Subcutaneous adipose tissue (tissue), 4 donors: ENCODE data around the gene SNX30. TPM values are rescaled to one million over a fixed set of nuclear protein-coding genes. Genes with fewer than 3 reads are reported as not detected.

Experiments
- CTCF ChIP-seq: fragments of 450-650 bp; IDR thresholded peaks from one replicate; pipeline ENCODE4 v1.5.1; 2016; ENCODE audit warnings: low read depth, mild to moderate bottlenecking, control low read depth, antibody characterized with exemption, moderate library complexity
- total RNA-seq, 4 donors: library from RNA; depleted of rRNA; stranded (reverse); fragments of >200 nt; gene quantifications; one replicate each; pipeline ENCODE4 v1.1.0, GENCODE V29; 2016

Gene SNX30
- total RNA-seq, 4 donors from 2014 or later = 10.1 to 25.3 (median 13.4) TPM

DNA sequence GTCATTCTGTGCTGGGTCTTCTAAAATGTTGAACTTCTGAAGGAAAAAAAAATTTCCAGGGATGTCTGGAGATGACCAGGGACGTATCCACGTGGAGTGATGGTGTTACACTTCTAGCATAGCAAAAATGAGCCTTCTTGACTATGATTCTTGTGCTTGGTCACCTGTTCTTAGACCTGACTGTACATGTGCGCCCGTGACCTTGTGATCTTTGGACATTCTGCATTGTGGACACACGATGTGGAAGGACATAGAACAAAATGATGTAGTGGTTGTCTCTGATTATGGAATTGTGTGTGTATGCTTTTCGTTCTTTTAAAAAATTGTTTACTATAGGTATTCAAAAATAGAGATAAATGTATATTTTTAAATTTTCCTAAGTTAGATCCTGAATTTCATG lies 61.0 kb downstream of the SNX30 start:
- TF ChIP-seq CTCF = no peak

DNA sequence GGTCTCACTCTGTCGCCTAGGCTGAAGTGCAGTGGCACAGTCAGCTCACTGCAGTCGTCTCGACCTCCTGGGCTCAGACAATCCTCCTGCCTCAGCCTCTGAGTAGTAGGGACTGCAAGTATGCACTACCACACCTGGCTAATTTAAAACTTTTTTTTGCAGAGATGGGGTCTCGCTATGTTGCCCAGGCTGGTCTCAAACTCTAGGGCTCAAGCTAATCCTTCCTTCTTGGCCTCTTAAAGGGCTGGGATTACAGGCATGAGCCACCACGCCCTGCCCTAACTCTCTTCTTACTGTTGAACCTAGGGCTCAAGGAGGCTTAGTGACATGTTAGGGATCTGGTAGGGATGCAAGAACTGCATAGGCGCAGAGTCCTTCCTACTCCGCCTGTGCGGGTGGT lies 65.3 kb downstream of the SNX30 start:
- no peak for TF ChIP-seq CTCF

GRCh38 chr9:112817860-112818203 lies 67.3 kb downstream of the SNX30 start:
- TF ChIP-seq CTCF = no peak

GRCh38 chr9:112819635-112820496 lies 69.3 kb downstream of the SNX30 start:
- no peak for TF ChIP-seq CTCF

DNA sequence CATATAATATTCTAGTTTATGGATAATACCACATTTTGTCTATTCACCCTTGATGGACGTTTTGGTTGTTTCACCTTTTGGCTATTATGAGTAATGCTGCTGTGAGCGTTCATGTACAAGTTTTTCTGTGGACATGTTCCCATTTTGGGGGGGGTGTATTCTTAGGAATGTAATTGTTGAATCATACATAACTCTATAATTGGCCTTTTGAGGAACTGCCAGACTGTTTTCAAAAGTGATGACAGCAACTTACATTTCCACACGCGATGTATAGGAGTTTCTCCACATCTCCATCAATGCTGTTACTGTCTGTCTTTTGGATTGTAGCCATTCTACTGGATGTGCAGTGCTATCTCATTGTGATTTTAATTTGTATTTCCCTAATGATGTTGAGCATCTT lies 70.3 kb downstream of the SNX30 start:
- TF ChIP-seq CTCF = no peak

DNA sequence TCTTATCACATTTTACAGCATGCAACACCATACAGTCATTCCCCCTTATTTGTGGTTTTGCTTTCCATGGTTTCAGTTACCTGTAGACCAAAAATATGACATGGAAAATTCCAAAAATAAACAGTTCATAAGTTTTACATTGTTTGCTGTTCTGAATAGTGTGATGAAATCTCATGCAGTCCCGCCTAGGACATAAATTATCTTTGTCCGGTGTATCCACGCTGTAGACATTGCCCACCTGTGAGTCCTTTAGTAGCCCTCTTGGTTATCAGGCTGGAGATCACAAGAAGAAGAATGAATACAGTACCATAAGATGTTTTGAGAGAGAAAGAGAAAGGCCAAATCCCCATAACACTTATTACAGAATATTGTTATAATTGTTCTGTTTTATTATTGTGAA lies 72.1 kb downstream of the SNX30 start:
- no peak for TF ChIP-seq CTCF

- no peak for TF ChIP-seq CTCF
Observed at GRCh38 chr9:112823257-112823656, 72.7 kb downstream of the SNX30 start.
